HG03108 (cell line): ENCODE results near the gene USP33.
"Not testable (repeated sequence)": the region's sequence is repeated elsewhere in the genome, so short reads cannot be mapped to it uniquely, and the experiment has no call there.

Experiments
- ATAC-seq: cut with Tn5 transposase; IDR thresholded peaks from one replicate; pipeline ENCODE4 v1.9.1; 2021; ENCODE audit warnings: moderate library complexity; ENCODE audit not compliant: unreplicated experiment

Gene USP33

DNA sequence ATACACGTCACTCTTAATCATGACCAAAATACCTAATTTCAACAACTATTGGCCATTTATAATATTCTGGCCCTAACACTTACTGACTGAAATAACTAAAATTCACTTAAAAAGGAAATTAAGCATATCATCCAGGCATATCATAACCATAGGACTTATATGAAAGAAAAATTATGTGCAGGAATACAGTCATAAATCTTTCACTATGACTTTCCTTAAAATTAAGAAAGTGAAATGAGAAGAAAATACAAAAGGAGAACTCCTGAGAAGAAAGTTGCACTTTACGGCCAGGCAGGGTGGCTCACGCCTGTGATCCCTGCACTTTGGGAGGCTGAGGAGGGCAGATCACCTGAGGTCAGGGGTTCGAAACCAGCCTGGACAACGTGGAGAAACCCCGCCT lies 86.6 kb downstream of the USP33 start:
- ATAC-seq = no peak

DNA sequence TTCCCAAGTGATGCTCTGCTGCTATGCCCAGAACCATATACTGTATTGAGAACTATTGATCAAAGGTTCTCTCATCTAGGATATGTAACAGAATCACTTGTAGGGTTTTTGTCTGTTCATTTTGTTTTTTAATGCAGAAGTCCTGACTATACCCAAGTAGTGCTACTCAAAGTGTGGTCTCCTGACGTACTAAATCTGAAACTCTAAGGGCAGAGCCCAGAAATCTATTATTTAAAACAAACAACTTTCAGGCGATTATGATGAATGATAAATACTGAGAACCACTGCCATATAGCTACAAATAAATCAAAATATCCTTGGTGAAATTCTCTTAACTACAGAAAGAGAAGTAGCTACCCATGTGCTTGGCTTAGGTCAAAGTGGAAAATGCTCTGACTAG lies 87.3 kb downstream of the USP33 start:
- no peak for ATAC-seq

GRCh38 chr1:77671836-77672235 lies 87.8 kb downstream of the USP33 start:
- ATAC-seq = no peak

- ATAC-seq = no peak
Observed at GRCh38 chr1:77670330-77670729, 89.3 kb downstream of the USP33 start.

- no peak for ATAC-seq
Observed at GRCh38 chr1:77668924-77669449, 90.7 kb downstream of the USP33 start.

- no peak for ATAC-seq
Observed at GRCh38 chr1:77664939-77665516, 94.6 kb downstream of the USP33 start.

- no peak for ATAC-seq
Observed at GRCh38 chr1:77661696-77662095, 98.0 kb downstream of the USP33 start.

- ATAC-seq = no peak
Observed at GRCh38 chr1:77659879-77660593, 99.6 kb downstream of the USP33 start.

GRCh38 chr1:77658271-77658670 lies 101.4 kb downstream of the USP33 start:
- ATAC-seq = no peak

DNA sequence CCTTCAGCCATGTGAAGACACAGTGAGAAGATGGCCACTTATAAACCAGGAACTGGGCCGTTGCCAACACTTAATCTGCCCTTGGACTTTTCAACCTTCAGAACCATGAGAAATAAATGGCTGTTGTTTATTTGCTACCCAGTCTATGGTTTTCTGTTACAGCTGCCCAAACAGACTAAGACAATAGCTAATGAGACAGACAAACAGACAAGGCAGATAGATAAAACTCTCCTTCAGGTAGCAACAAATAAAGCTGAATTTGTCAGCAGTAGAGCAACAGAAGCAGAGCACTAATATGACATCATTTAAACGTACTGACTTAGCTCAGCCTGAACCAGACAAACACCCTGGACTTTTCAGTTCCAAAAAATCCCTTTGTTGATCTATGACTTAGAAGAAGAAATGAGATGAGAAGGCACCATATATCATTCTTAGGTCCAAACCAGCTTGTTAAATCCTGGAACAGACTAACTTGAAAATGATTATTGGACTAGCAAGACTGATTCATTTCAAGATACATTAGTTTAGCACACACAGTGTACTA lies 104.1 kb downstream of the USP33 start:
- no peak for ATAC-seq

DNA sequence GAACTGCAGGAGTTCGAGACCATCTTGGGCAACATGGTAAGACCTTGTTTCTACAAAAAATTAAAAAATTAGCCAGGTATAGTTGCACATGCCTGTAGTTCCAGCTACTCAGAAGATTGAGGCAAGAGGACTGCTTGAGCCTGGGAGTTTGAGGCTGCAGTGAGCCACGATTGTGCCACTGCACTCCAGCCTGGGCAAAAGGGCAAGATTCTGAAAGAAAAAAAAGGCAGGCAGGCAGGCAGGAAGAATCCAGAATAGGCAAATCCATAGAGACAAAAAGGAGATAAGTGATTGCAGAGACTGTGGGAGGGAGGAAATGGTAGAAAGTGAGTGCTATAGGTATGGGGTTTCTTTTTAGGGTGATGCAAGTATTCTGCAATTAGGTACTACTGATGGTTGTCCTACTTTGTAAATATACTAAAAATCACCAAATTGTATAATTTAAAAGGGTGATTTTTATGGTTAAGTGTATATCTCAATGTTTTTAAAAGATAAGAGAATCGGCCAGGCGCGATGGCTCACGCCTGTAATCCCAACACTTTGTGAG lies 106.6 kb downstream of the USP33 start:
- no peak for ATAC-seq

- ATAC-seq = no peak
Observed at GRCh38 chr1:77652268-77652667, 107.4 kb downstream of the USP33 start.

DNA sequence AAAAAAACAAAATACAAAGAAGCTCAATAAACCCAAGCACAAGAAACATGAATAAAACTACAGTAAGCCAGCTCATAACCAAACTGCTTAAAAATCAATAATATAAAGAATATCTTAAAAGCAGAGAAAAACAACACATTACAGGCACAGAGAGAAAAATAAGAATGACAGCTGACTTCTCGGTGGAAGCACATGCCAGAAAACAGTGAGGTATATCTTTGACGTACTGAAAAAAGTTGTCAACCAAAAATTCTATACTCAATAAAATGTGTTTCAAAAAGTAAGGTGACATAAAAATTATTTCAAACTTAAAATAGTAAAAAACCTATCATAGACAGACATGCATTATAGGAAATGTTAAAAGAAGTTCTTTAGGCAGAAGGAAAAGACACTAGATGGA lies 110.5 kb downstream of the USP33 start:
- no peak for ATAC-seq

GRCh38 chr1:77646224-77646623 lies 113.4 kb downstream of the USP33 start:
- ATAC-seq = not testable (repeated sequence)
